Measurements from ENCODE around the gene CSTA.

Gene CSTA

DNA sequence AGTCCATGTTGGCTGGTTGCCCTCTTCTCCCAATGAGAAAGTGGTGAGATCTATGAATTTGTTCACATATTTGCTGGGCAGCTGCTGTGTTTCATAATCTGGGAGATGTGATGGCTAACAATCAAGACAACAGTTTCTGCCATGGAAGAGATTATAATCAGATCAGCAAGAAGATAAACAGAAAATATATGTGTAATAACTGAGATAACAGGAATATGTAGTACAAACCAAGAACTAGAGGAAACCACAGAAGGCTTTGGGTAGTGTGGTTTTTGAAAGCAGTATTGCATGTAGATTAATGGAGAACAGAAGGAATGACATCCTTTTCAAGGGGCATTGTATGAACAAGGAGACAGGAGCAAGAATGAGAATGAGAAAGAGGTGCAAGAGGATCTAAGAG lies 12.2 kb upstream of the CSTA start:
- Histone ChIP-seq H2AFZ (ENCODE audit: low read length) (no peak overlapping the region), H3K79me2 (ENCODE audit: insufficient read depth, low read length) (no peaks in the 10 kb centered on the region)
- TF ChIP-seq EZH2 (IDR thresholded peaks at IDR 0.05; ENCODE audit: borderline replicate concordance, low read length) = no peak
- TF ChIP-seq, protein P1, sequence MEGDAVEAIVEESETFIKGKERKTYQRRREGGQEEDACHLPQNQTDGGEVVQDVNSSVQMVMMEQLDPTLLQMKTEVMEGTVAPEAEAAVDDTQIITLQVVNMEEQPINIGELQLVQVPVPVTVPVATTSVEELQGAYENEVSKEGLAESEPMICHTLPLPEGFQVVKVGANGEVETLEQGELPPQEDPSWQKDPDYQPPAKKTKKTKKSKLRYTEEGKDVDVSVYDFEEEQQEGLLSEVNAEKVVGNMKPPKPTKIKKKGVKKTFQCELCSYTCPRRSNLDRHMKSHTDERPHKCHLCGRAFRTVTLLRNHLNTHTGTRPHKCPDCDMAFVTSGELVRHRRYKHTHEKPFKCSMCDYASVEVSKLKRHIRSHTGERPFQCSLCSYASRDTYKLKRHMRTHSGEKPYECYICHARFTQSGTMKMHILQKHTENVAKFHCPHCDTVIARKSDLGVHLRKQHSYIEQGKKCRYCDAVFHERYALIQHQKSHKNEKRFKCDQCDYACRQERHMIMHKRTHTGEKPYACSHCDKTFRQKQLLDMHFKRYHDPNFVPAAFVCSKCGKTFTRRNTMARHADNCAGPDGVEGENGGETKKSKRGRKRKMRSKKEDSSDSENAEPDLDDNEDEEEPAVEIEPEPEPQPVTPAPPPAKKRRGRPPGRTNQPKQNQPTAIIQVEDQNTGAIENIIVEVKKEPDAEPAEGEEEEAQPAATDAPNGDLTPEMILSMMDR (IDR thresholded peaks at IDR 0.05; ENCODE audit: low read length) = no peak

DNA sequence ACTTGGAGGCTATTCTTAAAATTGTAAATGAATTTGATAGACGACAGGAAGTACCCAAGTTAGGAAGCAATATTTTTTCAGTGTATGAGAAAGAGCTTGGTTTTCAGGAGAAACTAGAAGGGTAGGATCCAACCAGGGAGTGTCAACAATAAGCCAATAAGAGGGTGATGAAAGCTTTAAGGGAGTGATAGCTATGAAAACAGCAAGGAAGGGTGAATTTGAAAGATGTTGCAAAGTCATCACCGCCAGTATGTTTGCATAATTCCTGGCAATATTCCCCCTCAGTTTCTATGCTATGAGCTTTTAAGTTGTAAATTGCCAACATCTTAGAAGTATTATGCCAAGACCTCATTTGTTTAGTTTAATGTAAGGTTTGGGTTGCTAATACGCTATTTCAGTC lies 11.8 kb upstream of the CSTA start:
- Histone ChIP-seq H2AFZ (ENCODE audit: low read length) (no peak overlapping the region), H3K4me2 (ENCODE audit: low read length) (no peak overlapping the region)
- no peak for TF ChIP-seq EZH2 (IDR thresholded peaks at IDR 0.05; ENCODE audit: borderline replicate concordance, low read length)
- TF ChIP-seq, protein P1 (IDR thresholded peaks at IDR 0.05; ENCODE audit: low read length) = no peak

More for the DNA sequence above, 12.2 kb upstream of the CSTA start:
- no peak overlapping the region for H3K4me3 ChIP-seq (ENCODE audit: low read depth, low read length, poor library complexity, severe bottlenecking)
- H3K27me3 ChIP-seq (ENCODE audit: insufficient read depth, low read length) = peaks cover 5% of the 10 kb centered on the region; the same call in 1 of the 2 replicates
- H3K9me3 ChIP-seq (ENCODE audit: low read length) = no peaks in the 10 kb centered on the region
- H4K20me1 ChIP-seq (ENCODE audit: insufficient read depth, low read length) = no peaks in the 10 kb centered on the region
- no peak overlapping the region for H3K4me2 ChIP-seq (ENCODE audit: low read length)
- H3K9ac ChIP-seq (ENCODE audit: low read length) = no peak overlapping the region
- H3K9me2 ChIP-seq (ENCODE audit: low read depth, low read length) = no peaks in the 10 kb centered on the region
- no peak overlapping the region for H3K27ac ChIP-seq (ENCODE audit: low read depth, low read length, poor library complexity, severe bottlenecking)
- no peaks in the 10 kb centered on the region for H3F3A ChIP-seq (ENCODE audit: insufficient read depth, low read length)
- no peaks in the 10 kb centered on the region for H3K4me1 ChIP-seq (ENCODE audit: insufficient read depth, low read length, severe bottlenecking)
- H3K36me3 ChIP-seq (ENCODE audit: insufficient read depth, low read length) = no peaks in the 10 kb centered on the region

DNA sequence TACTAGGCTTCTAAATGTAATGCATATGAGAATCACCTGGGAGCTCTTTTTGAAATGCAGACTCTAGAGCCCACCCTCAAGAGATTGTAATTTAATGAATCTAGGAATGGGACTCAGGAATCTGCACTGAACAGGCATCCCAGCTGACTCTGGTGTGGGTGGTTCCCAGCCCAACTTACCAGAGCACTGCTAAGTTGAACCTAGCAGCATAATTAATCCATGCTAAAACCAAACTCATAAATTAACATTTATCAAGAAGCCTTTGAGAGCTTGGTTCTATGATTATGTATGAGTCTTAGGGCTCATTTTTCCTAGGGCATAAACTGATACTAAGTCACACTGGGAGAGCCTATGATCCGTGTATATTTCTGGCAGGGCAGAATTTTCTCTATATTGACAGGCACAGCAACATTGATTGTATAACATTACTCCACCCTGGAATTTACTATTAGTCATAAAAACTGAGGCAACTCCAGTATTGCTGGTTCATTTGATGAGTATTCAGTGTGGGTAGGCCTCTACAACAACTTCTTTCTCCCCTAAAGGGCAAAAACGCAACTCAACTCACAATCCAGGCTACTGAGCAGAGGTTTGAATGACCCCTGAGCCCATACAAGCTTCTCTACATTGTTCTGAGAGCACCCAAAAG lies 10.7 kb upstream of the CSTA start:
- no peaks in the 10 kb centered on the region for H3K79me2 ChIP-seq (ENCODE audit: insufficient read depth, low read length)
- no peak overlapping the region for H3K4me3 ChIP-seq (ENCODE audit: low read depth, low read length, poor library complexity, severe bottlenecking)
- H3K9me2 ChIP-seq (ENCODE audit: low read depth, low read length) = no peaks in the 10 kb centered on the region
- no peaks in the 10 kb centered on the region for H3K9me3 ChIP-seq (ENCODE audit: low read length)
- H3K4me2 ChIP-seq (ENCODE audit: low read length) = no peak overlapping the region
- no peaks in the 10 kb centered on the region for H3K36me3 ChIP-seq (ENCODE audit: insufficient read depth, low read length)
- H2AFZ ChIP-seq (ENCODE audit: low read length) = no peak overlapping the region
- H3F3A ChIP-seq (ENCODE audit: insufficient read depth, low read length) = no peaks in the 10 kb centered on the region
- H3K27ac ChIP-seq (ENCODE audit: low read depth, low read length, poor library complexity, severe bottlenecking) = no peak overlapping the region
- peaks cover 5% of the 10 kb centered on the region; the same call in 1 of the 2 replicates for H3K27me3 ChIP-seq (ENCODE audit: insufficient read depth, low read length)
- no peak for TF ChIP-seq EZH2 (IDR thresholded peaks at IDR 0.05; ENCODE audit: borderline replicate concordance, low read length)
- TF ChIP-seq, protein P1 (IDR thresholded peaks at IDR 0.05; ENCODE audit: low read length) = no peak
- no peaks in the 10 kb centered on the region for H4K20me1 ChIP-seq (ENCODE audit: insufficient read depth, low read length)
- H3K9ac ChIP-seq (ENCODE audit: low read length) = no peak overlapping the region
- no peaks in the 10 kb centered on the region for H3K4me1 ChIP-seq (ENCODE audit: insufficient read depth, low read length, severe bottlenecking)

More for the DNA sequence above, 11.8 kb upstream of the CSTA start:
- H3K4me1 ChIP-seq (ENCODE audit: insufficient read depth, low read length, severe bottlenecking) = no peaks in the 10 kb centered on the region
- no peak overlapping the region for H3K9ac ChIP-seq (ENCODE audit: low read length)
- H3K36me3 ChIP-seq (ENCODE audit: insufficient read depth, low read length) = no peaks in the 10 kb centered on the region
- no peaks in the 10 kb centered on the region for H3F3A ChIP-seq (ENCODE audit: insufficient read depth, low read length)
- H3K9me2 ChIP-seq (ENCODE audit: low read depth, low read length) = no peaks in the 10 kb centered on the region
- no peaks in the 10 kb centered on the region for H3K79me2 ChIP-seq (ENCODE audit: insufficient read depth, low read length)
- no peaks in the 10 kb centered on the region for H3K9me3 ChIP-seq (ENCODE audit: low read length)
- no peak overlapping the region for H3K27ac ChIP-seq (ENCODE audit: low read depth, low read length, poor library complexity, severe bottlenecking)
- no peak overlapping the region for H3K4me3 ChIP-seq (ENCODE audit: low read depth, low read length, poor library complexity, severe bottlenecking)
- H4K20me1 ChIP-seq (ENCODE audit: insufficient read depth, low read length) = no peaks in the 10 kb centered on the region
- H3K27me3 ChIP-seq (ENCODE audit: insufficient read depth, low read length) = peaks cover 5% of the 10 kb centered on the region; the same call in 1 of the 2 replicates
